HG02759 (cell line): ENCODE results near the gene DIDO1.

ENCODE experiments used
- ATAC-seq: cut with Tn5 transposase; IDR thresholded peaks from one replicate; pipeline ENCODE4 v1.9.1; 2021; ENCODE audit warnings: mild to moderate bottlenecking, moderate library complexity; ENCODE audit not compliant: unreplicated experiment

DIDO1 gene

DNA sequence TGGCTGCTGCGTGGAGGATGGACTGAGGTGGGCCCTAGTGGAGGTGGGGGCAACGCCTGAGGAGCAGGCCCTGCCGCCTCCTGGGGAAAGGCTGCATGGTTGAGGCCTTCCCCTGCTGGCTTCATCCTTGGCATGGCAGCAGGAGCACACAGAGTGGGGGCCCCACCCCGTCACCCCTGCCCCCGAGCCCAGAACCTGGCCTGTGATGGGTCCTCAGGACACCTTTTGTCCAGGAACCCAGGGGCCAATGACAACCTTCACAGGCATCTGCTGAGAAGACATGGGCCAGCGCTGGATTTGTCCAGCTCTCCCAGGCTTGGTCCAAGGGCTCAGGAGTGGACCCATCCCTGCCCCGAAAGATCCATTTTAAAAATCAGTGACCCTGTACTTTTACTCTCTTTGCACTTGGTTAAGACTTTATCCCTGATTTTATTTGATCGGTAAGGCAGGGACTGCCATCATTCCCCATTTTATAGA, 25.6 kb upstream of the DIDO1 start:
- ATAC-seq, result no peak

DNA sequence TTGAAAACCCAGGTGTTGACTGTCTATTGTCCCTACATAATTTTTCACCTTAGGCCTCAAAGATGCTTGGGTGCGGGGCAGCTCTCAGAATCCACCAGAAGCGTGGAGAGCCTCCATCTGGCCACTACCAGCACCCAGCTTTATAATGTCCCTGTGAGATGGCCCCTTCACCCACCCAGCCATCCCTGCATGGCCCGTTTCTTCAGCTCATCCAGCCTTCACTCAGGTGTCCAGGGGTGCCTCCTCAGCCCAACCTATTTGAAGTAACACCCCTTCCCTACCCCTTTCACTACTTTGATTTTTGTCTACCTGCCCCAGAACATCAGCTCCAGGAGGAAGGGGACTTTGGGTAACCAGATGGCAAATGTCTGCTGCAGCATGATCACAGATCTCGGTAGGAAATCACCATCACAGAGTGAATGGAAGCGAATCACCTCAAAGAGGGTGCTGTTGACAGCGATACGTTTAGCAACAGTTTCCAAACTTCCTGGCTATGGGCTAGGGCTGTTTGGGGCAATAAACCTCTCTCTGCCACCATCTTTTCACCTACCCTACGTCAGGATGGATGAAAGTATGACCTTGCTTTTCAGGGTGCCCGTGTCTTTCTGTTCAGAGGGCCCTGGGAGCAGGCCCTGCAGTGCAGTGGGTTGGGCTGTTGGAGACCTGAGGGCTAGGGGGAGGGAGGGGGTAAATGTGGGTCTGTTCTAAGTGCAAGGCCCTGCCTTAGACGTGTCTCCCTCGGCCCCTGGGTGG, 25.0 kb upstream of the DIDO1 start:
- no peak for ATAC-seq

DNA sequence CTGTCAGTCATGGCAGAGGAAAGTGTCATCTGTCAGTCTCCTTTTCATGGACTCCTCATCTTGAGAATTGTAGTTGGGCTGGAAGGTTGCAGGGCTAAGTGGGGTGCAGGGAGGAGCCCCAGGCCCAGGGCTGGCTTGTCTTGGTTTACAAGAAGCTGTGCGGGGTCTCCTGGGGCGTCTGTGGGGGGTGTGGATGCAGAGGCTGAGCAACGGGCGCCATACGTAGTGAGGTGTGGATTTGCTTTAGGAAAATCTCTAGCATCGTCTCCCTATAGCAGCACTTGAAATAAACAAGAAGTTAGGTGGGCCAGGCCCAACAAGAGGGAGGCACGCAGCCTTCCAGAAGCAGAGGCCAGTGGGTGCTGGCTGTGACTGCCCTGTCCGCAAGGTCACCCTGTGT, 24.4 kb upstream of the DIDO1 start:
- no peak for ATAC-seq

DNA sequence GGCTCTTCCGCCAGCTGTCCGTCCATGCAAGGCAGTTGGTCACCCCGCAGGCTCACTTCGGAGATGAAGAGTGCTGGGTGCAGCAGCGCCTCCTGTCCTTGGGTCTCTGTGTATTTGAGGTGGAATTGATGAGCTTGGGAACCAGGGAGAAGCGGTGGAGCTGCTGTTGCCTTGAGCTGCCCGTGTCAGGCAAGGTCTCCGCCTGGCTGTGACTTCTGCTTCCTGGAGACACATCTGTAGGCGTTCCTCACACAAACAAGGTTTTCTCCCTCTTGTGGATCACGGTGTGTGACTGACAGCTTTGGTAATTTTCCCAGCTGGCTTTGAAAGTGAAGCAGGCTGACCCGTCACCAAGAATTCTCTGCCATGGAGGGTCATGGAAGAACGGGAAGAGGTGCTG, 23.7 kb upstream of the DIDO1 start:
- no peak for ATAC-seq

DNA sequence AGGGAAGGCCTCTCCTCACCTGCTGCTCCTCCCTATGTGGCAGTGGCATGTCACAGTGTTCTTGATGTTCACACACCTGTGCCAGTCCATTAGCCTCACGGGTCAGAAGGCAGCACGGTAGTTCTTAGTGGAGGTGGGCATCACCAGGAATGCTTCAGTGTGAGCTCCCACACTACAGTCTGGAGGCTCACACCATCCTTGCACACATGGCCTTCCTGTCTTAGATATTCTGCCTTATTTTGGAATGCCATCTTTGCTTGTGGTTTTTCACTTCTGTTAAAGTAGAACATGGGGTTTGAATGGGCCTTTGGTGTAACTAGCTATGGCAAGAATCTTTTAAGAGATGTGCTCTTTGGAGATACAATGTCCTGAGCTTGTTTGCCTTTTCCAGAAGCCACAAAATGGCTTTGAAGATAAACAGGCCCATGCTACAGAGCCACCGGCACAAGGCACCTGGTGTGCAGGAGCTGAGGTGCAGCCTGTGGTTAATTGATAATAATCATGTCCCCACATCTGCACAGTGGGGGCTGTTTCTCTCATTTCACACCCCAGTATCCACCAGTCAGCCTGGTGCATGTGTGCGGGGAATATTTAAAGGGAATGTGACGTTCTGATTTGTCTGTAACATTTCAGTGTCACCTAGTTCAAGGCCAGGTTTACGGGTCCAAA, 23.0 kb upstream of the DIDO1 start:
- ATAC-seq, result no peak

DNA sequence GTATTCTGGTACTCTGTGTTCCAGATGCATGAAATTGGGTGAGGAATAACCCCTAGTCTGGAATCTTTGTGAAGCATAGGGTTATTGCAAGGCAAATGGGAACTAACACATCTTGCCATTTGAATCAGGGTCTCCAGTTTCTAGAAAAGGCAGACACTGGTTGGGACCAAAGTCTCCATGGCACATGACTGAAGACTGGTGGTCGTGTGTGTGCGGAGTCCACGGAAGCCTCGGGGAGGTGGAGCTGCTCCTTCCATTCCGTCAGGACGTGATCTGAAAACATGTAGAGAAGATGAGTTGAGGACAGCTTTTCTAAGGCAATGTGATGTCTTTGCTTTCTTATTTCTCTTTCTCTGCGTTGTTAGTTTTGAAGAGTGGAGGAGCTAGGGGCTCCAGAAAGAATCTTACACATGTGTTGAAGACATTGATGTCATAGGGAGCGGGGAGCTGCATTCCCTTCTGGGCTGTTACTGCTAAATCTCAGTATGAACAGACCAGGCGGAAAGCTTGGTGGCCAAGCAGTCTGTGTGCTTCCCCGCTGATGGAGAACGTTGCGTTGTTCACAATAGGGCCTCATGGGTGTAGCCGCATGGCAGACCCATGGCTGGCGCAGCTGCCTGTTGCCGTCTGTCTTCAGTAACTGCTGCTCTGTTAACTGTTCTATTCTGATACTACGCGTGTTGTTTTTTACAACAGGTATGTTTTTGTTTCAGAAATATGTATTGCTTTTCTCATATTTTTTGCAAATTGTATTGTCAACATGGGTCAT, 21.4 kb upstream of the DIDO1 start:
- ATAC-seq, result no peak

DNA sequence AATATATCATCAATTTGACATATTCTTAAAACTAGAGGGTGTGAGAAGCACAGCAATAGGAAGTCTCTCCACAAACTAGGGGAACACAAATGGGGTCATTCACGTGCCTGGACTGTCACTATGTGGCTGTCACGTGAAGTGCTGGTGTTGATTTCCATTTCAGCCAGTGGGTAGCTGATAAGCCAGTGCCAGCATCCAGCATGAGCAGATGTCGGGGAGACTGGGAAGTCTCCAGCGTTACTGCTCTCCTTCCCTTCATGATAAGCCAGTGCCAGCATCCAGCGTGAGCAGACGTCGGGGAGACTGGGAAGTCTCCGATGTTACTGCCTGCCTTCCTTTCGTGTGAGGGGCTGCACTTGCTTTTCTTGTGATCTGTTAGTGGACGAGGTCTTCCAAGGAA, 20.6 kb upstream of the DIDO1 start:
- no peak for ATAC-seq

DNA sequence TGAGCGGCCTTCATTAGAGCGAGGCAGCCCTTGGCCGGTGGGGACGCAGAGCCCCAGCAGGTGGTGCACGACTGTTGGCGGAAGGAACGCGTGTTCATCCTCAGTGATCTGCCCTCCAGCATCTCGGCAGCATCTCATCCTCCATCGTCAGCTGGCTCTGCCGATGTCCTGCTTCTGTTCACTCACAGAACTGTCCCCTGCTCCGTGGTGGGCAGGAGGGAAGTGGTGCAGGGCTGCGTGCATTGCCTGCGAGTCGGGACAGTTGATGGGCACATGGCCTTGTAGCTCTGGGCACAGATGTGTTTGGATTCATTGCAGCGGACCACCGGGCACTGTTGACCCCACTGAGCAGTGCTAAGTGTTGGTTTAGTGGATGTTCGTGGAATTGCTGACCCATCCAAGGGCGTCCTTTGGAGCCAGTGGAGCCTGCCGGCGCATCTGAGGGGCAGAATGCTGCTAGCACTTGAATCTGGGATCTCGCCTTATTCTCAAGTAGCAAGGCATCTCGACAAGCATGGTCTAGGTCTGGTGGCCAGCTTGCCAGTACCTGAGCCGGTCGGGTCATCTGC, 19.6 kb upstream of the DIDO1 start:
- no peak for ATAC-seq

DNA sequence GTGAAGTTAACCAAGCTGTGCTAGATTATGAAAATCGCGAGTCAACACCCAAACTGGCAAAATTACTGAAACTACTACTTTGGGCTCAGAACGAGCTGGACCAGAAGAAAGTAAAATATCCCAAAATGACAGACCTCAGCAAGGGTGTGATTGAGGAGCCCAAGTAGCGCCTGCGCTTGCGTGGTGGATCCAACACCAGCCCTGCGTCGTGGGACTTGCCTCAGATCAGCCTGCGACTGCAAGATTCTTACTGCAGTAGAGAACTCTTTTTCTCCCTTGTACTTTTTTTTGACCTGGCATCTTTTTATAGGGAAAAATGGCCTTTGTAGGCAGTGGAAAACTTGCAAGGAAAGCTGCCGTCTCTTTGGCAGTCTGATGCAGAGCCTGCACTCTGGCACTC, 18.4 kb upstream of the DIDO1 start:
- no peak for ATAC-seq

DNA sequence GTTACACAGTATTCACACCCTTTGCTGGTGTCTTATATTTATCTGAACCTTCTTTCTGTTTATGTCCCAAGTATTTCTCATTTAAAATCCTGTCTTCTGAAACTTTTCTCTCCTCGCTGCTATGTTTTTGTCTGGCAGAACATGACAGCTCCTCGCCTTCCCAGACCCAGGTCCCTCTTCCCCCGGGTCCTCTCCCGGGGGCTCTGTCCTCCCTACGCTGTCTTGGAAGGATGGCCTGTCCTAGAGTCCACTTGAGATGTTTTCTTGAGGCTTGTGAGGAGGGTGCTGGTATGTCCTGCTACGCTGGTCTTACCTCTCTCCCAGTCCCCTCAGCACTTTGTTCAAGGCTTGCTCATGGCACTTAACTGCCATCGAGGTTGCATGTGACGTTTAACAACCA, 17.9 kb upstream of the DIDO1 start:
- ATAC-seq, result no peak

DNA sequence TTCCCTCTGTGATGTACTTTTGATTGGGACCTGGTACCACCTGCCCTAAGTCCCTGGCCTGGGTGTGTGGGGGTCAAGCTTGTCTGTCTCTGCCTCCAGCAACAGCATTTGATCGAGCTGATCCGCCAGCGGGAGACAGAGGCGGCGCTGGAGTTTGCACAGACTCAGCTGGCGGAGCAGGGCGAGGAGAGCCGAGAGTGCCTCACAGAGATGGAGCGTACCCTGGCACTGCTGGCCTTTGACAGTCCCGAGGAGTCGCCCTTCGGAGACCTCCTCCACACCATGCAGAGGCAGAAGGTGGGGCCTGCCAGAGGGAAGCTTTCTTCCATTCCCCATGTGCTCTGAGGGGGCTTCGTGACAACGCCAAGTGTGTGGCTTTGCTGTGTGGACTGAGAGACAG, 17.1 kb upstream of the DIDO1 start:
- ATAC-seq, result no peak

DNA sequence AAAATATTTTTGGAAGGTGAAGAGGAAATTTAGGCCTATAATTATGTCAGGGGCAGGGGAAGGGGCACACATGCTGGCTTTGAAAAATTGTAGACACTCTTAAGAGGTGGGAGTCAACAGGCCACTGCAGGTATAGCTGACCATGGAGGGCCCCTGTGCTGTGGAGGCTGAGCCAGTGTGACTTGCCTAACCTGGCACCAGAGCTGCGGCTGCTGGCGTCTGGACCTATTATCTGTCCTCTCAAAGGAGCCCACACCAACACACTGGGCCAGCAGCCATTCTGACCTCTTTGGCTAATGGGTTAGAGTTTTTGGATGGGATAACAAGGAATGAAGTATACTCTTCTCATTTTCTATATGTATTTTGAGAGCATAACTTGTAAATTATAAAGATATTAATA, 16.2 kb upstream of the DIDO1 start:
- ATAC-seq, result no peak

DNA sequence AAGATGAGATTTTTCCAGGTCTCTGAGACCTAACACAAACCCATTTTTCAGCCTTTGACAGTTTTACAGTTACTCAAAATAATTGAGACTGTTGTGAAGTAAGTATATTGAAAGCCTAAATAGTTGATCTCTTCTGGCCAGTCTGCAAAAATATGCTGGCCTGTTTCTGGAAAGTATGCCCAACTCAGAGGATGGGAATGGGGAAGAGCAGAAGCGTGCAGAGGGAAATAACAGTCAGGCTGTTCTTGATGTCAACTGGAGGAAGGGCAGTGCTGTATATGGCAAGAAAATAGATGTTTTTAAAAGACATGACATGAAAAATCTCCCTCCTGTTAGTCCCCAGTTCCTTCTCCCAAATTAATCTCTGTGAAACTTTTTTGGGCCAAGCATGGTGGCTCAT, 15.5 kb upstream of the DIDO1 start:
- no peak for ATAC-seq

DNA sequence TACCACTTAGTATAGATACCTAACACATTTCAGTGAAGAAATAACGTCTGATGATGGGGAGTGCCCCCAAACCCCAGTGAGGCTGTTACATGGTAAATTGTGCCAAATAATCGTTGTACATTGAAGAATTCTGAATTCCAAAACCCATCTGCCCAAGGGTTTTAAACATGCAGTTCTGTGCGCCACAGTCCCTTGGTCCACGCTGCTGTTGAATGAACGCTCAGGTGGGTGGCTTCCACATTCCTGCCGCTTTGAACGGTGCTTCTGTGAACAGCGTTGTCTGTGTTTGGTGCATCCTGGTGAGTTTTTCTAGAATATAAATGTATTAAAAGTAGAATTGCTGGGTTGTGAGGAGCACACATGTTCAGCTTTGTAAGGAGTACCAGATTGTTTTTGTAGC, 14.6 kb upstream of the DIDO1 start:
- ATAC-seq, result no peak

DNA sequence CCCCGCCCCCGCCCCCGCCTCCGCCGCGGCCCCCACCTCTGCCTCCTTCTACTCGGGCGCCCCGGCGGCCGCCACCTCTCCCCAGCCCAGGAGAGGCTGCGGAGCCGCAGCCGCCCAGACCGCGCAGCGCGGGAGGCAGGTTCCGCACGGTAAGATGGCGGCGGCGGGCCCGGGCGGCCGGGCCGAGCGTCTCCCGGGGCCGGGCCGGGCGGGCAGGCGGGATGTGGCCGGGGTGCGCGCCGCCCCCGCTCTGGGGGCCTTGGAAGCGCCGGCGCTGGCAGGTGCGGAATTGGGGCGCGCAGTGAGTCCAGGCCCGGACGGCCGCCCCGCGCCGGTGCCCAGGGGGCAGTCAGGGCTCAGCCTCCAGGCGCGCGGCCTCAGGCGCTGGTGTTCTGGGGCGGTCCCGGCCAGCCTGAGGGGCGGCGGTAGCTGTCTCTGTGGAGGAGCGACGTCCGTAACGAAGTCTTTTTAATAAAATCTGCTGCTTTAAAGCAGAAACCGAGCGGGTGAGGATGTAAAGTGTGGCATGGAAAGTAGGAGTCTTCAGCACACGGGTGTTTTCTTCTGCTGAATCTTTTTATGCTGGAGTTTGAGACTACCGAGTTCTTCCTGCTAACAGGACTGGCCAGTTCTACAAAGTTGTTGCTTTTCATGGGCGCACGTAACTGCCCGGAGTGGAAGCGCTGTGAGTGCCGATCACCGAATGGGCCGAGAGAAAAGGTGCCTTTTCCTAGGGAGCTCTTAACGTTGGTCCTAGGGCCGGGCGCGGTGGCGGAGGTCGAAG, 12.0 kb upstream of the DIDO1 start, which contains the start of gene GID8:
TSS of gene GID8 (plus strand) at position 43 of the 784 bp plus-strand sequence. CDS start 3,356 bp downstream, outside the sequence.
- peak; percentile 45 for ATAC-seq

DNA sequence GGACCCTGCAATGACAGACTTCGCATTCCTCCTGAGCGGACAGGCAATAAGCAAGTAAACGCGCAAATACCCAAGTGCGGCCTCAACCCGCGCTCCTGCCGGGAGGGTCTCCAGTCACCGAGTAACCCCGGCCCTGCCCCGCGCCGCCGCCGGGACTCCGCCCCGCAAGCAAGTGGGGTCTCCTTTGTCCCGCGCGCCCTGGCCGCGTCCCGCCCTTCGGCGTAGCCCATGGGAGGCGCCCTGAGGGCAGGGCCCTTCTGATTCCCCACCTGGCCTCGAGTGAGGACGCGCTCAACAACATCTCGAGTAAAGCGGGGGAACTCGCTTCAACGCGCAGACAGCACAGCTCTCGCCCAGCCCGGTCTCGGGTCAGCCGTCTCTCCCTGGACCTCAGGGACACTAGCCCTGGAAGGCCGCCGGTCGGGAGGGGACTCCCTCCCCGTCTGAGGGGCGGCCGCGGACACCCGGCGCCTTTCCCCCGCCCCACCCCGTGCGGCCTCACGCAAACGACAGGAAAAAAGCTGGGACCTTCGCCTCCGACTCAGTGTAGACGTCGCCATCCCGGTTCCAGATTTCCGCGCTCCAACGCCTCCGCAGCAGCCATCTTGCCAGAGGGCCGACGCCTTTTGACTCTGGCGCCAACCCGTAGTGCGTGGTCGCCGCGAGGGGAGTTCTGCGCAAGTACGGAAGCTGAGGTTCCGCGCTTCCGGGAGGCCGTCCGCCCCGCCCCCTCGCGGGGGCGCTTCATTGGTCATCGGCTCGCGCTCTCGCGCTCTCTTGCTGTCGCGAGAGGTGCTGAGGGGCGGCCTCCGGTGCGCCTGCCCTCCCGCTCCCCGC, 11.2 kb upstream of the DIDO1 start:
- ATAC-seq, result peak; percentile 82

DNA sequence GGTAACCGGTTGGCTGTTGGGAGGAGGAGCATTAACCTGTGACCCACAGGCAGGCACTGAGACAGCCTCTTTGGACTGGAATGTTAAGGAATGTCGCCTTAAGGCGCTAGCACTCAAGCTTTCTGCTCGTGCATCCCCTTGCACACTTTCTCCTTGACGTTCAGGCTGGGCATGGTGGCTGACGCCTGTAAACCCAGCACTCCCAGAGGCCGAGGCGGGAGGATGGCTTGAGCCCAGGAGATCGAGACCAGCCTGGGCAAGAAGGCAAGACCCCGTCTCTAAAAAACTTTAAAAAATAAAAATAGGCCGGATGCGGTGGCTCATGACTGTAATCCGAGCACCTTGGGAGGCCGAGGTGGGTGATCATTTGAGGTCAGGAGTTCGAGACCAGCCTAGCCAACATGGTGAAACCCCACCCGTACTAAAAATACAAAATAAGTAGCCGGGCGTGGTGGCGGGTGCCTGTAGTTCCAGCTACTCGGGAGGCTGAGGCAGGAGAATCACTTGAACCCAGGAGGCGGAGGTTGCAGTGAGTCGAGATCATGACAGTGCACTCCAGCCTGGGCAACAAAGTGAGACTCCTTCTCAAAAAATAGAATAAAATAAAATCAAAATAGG, 9.8 kb upstream of the DIDO1 start:
- ATAC-seq, result no peak

DNA sequence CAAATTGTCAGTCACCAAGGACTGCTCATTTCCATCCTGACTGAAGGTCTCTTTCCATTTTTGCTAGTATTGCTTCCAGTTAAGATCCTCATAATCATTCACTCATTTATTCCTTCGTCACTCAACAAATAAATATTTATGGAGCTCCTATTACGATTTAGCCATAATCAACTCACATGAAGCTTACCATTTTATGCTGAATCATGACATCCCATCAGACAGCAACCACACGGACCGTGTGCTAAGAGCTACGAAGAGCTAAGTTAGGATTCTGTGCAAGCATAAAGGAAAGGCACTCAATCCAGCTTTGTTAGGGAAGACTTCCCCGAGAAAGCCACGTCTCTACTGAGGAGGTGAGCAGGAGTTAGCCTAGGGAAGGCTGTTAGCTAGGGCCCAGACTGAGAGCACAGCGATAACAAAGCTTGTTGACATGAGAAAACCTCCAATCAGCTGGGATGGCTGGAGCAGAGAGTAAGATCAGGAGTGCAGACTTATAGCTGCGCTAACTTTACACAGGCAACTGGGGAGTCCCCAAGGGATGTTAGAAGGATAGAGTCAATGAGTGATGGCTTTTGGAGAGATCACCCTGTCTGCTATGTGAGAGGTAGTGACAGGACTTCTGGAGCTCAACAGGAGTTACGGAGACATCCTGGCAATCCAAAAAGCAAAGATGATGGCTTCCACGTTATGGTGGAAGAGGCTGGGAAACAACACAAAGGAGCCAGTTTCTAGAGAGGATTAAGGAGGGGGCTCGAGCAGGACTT, 9.1 kb upstream of the DIDO1 start:
- no peak for ATAC-seq

DNA sequence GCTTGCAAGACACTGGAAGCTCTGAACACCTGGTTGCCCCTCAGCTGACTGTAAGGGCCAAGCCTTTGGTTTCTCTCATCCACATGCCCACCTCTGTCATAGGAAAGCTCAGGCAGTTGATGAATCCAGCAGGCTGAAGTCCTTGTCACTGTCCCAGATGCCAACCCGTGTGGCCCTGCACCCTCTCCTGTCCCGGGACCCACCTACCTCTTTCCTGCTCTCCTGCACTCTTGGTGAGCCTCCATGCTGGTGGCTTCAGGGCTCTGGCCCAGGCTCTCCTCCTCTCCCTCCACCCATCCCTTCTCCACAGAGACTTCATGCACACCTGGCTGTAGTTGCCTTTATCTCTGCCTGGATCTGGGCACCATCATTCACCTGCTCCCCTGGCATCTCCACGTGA, 7.7 kb upstream of the DIDO1 start:
- ATAC-seq, result no peak
